RPMI7951 (cell line): Measurements from ENCODE around the gene LIPC. TPM values are rescaled to one million over a fixed set of nuclear protein-coding genes. Genes with fewer than 3 reads are reported as not detected.

Experiments used
- DNase-seq: peaks from one replicate; pipeline ENCODE4 v3.0.0-alpha.2; 2012; ENCODE audit warnings: low read depth
- total RNA-seq: library from RNA; depleted of rRNA; stranded (reverse); fragments of >200 nt; shearing (Covaris generic); gene quantifications from 2 replicates; pipeline ENCODE4 v1.2.3, GENCODE V29; 2014

Gene LIPC
- total RNA-seq, 1 experiment from 2014 or later = not detected

GRCh38 chr15:58554758-58555157, 123.0 kb downstream of the LIPC start:
- DNase-seq = no peak

GRCh38 chr15:58555162-58556027, 123.6 kb downstream of the LIPC start:
- no peak for DNase-seq

- no peak for DNase-seq
These were observed 124.2 kb downstream of the LIPC start for GRCh38 chr15:58556028-58556361.

GRCh38 chr15:58556541-58556940, 124.8 kb downstream of the LIPC start:
- no peak for DNase-seq

- no peak for DNase-seq
These were observed 127.0 kb downstream of the LIPC start for GRCh38 chr15:58558777-58559176.

GRCh38 chr15:58559904-58560588, 128.3 kb downstream of the LIPC start:
- no peak for DNase-seq

GRCh38 chr15:58561321-58561720, 129.5 kb downstream of the LIPC start:
- DNase-seq = no peak

- no peak for DNase-seq
These were observed 130.3 kb downstream of the LIPC start for GRCh38 chr15:58562135-58562534.

- DNase-seq = no peak
These were observed 133.2 kb downstream of the LIPC start for GRCh38 chr15:58564981-58565380.

- no peak for DNase-seq
These were observed 133.8 kb downstream of the LIPC start for GRCh38 chr15:58565619-58566018.

GRCh38 chr15:58566029-58566428, 134.2 kb downstream of the LIPC start:
- DNase-seq = no peak

- DNase-seq = peak; percentile 40
These were observed 136.4 kb downstream of the LIPC start for GRCh38 chr15:58568157-58568571.

- no peak for DNase-seq
These were observed 137.7 kb downstream of the LIPC start for GRCh38 chr15:58569455-58569854.

GRCh38 chr15:58571491-58571890, 139.7 kb downstream of the LIPC start:
- DNase-seq = no peak

- DNase-seq = no peak
These were observed 140.7 kb downstream of the LIPC start for GRCh38 chr15:58572521-58572920.

GRCh38 chr15:58573270-58573669, 141.5 kb downstream of the LIPC start:
- no peak for DNase-seq

GRCh38 chr15:58574631-58575030, 142.8 kb downstream of the LIPC start:
- no peak for DNase-seq

- DNase-seq = no peak
These were observed 143.4 kb downstream of the LIPC start for GRCh38 chr15:58575045-58575786.

- DNase-seq = no peak
These were observed 144.9 kb downstream of the LIPC start for GRCh38 chr15:58576657-58577056.

- DNase-seq = no peak
These were observed 150.4 kb downstream of the LIPC start for GRCh38 chr15:58582160-58582559.

GRCh38 chr15:58583171-58583908, 151.5 kb downstream of the LIPC start:
- DNase-seq = no peak
